Colonic mucosa (tissue), 4 donors: ENCODE data around the gene CCDC43. TPM values are rescaled to one million over a fixed set of nuclear protein-coding genes. Genes with fewer than 3 reads are reported as not detected.

Experiments
- DNase-seq: peaks from one replicate; pipeline ENCODE4 v3.0.0-alpha.2; 2020
- H3K27ac ChIP-seq: fragments of 200-600 bp; one replicate; pipeline ENCODE4 v1.8.0; 2021
- H3K27me3 ChIP-seq: fragments of 200-600 bp; one replicate; pipeline ENCODE4 v1.8.0; 2021
- H3K36me3 ChIP-seq: fragments of 200-600 bp; one replicate; pipeline ENCODE4 v1.8.0; 2021
- H3K4me1 ChIP-seq: fragments of 200-600 bp; one replicate; pipeline ENCODE4 v1.8.0; 2021; ENCODE audit warnings: mild to moderate bottlenecking
- H3K4me3 ChIP-seq: fragments of 200-600 bp; one replicate; pipeline ENCODE4 v1.8.0; 2021
- H3K9ac ChIP-seq, 2 donors: one replicate each; pipeline ENCODE4 v1.7.0; 2013; ENCODE audit warnings: control low read depth in 2 of 2, low read depth in 2 of 2, low read length in 2 of 2
- H3K9me3 ChIP-seq: fragments of 200-600 bp; one replicate; pipeline ENCODE4 v1.8.0; 2021
- CTCF ChIP-seq: fragments of 200-600 bp; IDR thresholded peaks from one replicate; pipeline ENCODE4 v1.8.0; 2022; ENCODE audit warnings: antibody characterized with exemption, mild to moderate bottlenecking
- intact Hi-C: fragments of 100-400 bp; cut with DNase I; formaldehyde crosslinking; loops from one replicate; pipeline ENCODE4 v1.14.1; 2022
- total RNA-seq, 2 donors: library from RNA; stranded (reverse); fragmentation: NEBNext Ultra II Directional in 1 of 2; extraction: Animal tissue kit (Norgen Biotek cat#: 25700) in 1 of 2; gene quantifications; one replicate each; pipeline ENCODE4 v1.2.1, GENCODE V29; 2021
- donor health status: healthy.
- donor health status: DM: no; HTN: no; CAD: no.
- donor health status: DM: no; HTN: no; CAD: no.

The CCDC43 gene
- total RNA-seq, 2 donors from 2014 or later: 22.2 to 25.5 TPM

- no peak for DNase-seq
- no peaks in the 10 kb centered on the region for H3K4me1 ChIP-seq
- H3K4me3 ChIP-seq: no peak overlapping the region
- H3K27me3 ChIP-seq: no peaks in the 10 kb centered on the region
- H3K9ac ChIP-seq: no peak overlapping the region
- intact Hi-C loops: no loop called here
- H3K27ac ChIP-seq: no peak overlapping the region
- no peaks in the 10 kb centered on the region for H3K9me3 ChIP-seq
- no peaks in the 10 kb centered on the region for H3K36me3 ChIP-seq
- TF ChIP-seq CTCF: peak; percentile 12
Observed at GRCh38 chr17:44672479-44673093, 17.0 kb downstream of the CCDC43 start.

- no peak overlapping the region for H3K4me3 ChIP-seq
- no peaks in the 10 kb centered on the region for H3K36me3 ChIP-seq
- no peaks in the 10 kb centered on the region for H3K9me3 ChIP-seq
- H3K9ac ChIP-seq: no peak overlapping the region
- intact Hi-C loops: no loop called here
- no peak for DNase-seq
- H3K4me1 ChIP-seq: no peaks in the 10 kb centered on the region
- TF ChIP-seq CTCF: no peak
- no peaks in the 10 kb centered on the region for H3K27me3 ChIP-seq
- H3K27ac ChIP-seq: no peak overlapping the region
Observed at GRCh38 chr17:44666006-44666405, 23.6 kb downstream of the CCDC43 start.

- Histone ChIP-seq H3K36me3 (no peaks in the 10 kb centered on the region), H3K4me1 (no peaks in the 10 kb centered on the region), H3K27ac (no peak overlapping the region), H3K9ac (no peak overlapping the region), H3K27me3 (no peaks in the 10 kb centered on the region), H3K9me3 (no peaks in the 10 kb centered on the region), H3K4me3 (no peak overlapping the region)
- intact Hi-C loops: no loop called here
- TF ChIP-seq CTCF: no peak
- no peak for DNase-seq
Observed at GRCh38 chr17:44664867-44665266, 24.7 kb downstream of the CCDC43 start.

DNA sequence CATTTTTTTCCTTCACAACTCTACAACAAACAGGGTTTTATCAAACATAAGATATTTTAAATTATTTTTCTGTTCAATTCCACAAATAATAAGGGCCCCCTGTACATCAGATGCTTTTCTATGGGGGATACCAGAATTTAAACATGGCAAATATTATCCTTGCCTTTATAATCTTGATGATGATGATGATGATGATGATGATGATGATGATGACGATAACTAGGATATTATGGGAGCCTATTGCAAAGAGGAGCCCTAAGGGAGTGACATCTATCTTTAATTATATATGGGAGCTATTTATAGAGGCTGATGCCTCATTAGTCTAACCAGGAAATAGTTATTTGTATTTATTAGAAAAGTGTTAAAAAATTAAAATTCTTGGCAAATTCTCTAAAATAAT is 26.5 kb downstream of the CCDC43 start:
- TF ChIP-seq CTCF: no peak
- Histone ChIP-seq H3K4me3 (no peak overlapping the region), H3K36me3 (no peaks in the 10 kb centered on the region), H3K9ac (no peak overlapping the region), H3K27ac (no peak overlapping the region), H3K27me3 (no peaks in the 10 kb centered on the region), H3K9me3 (no peaks in the 10 kb centered on the region), H3K4me1 (no peaks in the 10 kb centered on the region)
- intact Hi-C loops: no loop called here
- DNase-seq: no peak

DNA sequence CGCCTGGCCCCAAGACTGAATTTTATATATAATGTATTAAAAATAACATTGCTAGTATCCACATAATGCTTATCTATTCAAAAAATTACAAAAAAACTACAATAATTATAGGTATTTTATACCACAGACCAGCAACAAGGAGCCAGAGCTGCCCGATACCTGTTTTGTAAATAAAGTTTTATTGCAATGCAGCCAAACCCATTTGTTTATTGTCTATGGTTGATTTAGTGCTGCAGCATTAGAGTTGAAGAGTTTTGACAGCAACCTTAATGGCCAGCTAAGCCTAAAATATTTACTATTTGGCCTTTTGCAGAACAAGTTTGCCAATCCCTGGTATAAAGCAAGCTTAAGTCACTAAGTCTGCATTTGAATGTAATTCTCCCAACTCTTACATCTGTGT is 27.7 kb downstream of the CCDC43 start:
- H3K4me3 ChIP-seq: no peak overlapping the region
- H3K27me3 ChIP-seq: peaks cover 3% of the 10 kb centered on the region
- no peak for DNase-seq
- no peaks in the 10 kb centered on the region for H3K36me3 ChIP-seq
- H3K9ac ChIP-seq: no peak overlapping the region
- no peak for TF ChIP-seq CTCF
- no peaks in the 10 kb centered on the region for H3K4me1 ChIP-seq
- no peaks in the 10 kb centered on the region for H3K9me3 ChIP-seq
- H3K27ac ChIP-seq: no peak overlapping the region
- intact Hi-C loops: no loop called here
